ENCODE data around the gene PMVK. TPM values are rescaled to one million over a fixed set of nuclear protein-coding genes. Genes with fewer than 3 reads are reported as not detected.

The PMVK gene
- total RNA-seq, 1 experiment from 2014 or later: 42.2 TPM

DNA sequence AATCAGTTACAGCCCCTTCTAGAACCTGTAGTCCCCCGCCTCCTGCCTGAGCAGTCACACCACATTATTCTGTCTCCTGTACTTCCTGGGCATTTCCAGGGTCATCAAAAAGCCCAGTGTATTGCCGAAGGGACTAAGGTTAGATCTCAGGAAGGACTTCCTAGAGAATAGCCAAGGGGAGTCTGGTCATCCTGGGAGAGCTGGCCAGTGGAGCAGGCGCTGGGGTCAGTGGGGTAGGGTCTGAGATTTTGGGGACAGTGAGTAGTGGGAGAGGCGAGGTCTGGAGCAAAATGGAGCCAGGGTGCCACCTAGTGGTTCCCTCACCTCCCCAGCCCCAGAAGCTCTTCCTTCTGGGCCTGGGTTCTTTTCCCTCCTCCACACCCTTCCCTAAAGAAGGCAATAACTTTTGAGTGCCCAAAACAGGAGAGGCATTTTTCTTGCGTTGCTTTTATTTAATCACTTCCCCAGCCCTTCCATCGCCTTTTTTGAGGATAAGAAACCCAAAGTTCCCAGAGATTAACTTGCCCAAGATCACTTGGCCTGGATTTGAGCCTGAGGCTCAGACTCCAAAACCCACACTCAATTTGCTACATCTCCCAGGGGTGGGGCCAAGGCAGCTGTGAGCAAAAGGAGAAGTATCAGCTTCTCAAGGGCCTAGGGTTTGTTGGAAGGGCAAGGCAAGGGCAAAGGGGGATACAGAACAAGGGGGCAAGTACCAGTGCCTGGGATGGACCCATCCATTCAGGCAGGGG lies 7.3 kb upstream of the PMVK start:
- Histone ChIP-seq H3K4me1 (ENCODE audit: control insufficient read depth, insufficient read depth, low read length) (peaks cover 6% of the 10 kb centered on the region; the same call in 1 of the 2 replicates), H3K4me3 (ENCODE audit: low read depth in 2 of 2, low read length in 2 of 2) (no peak overlapping the region), H3K27me3 (ENCODE audit: control insufficient read depth, insufficient read depth, low read length) (no peaks in the 10 kb centered on the region), H3K36me3 (ENCODE audit: control insufficient read depth, insufficient read depth, low read length) (no peaks in the 10 kb centered on the region), H3K9me3 (ENCODE audit: control insufficient read depth, insufficient read depth, low read depth, low read length) (no peaks in the 10 kb centered on the region), H3K27ac (ENCODE audit: low read length) (no peak overlapping the region)
- ATAC-seq: peak; percentile 80
- in situ Hi-C loops (cut with HindIII; ENCODE audit: low pct_unique_long_range_greater_than_20kb, low sequenced_read_pairs) (no loop called here), intact Hi-C loops (cut with micrococcal nuclease; ENCODE audit: unreplicated experiment) (no loop called here)
- BruUV-seq (replicated peaks): no TSS peak
- no peak for DNase-seq (ENCODE audit: low read depth, low spot score)
- TF ChIP-seq POLR2AphosphoS5 (IDR thresholded peaks at IDR 0.05; ENCODE audit: low read depth, low read length): no peak
- TF ChIP-seq, protein P1, sequence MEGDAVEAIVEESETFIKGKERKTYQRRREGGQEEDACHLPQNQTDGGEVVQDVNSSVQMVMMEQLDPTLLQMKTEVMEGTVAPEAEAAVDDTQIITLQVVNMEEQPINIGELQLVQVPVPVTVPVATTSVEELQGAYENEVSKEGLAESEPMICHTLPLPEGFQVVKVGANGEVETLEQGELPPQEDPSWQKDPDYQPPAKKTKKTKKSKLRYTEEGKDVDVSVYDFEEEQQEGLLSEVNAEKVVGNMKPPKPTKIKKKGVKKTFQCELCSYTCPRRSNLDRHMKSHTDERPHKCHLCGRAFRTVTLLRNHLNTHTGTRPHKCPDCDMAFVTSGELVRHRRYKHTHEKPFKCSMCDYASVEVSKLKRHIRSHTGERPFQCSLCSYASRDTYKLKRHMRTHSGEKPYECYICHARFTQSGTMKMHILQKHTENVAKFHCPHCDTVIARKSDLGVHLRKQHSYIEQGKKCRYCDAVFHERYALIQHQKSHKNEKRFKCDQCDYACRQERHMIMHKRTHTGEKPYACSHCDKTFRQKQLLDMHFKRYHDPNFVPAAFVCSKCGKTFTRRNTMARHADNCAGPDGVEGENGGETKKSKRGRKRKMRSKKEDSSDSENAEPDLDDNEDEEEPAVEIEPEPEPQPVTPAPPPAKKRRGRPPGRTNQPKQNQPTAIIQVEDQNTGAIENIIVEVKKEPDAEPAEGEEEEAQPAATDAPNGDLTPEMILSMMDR (IDR thresholded peaks at IDR 0.05): peak; percentile 94
- TF ChIP-seq TCF7L2 (IDR thresholded peaks at IDR 0.05; ENCODE audit: low read depth, low read length): no peak
- TF ChIP-seq, protein P2, sequence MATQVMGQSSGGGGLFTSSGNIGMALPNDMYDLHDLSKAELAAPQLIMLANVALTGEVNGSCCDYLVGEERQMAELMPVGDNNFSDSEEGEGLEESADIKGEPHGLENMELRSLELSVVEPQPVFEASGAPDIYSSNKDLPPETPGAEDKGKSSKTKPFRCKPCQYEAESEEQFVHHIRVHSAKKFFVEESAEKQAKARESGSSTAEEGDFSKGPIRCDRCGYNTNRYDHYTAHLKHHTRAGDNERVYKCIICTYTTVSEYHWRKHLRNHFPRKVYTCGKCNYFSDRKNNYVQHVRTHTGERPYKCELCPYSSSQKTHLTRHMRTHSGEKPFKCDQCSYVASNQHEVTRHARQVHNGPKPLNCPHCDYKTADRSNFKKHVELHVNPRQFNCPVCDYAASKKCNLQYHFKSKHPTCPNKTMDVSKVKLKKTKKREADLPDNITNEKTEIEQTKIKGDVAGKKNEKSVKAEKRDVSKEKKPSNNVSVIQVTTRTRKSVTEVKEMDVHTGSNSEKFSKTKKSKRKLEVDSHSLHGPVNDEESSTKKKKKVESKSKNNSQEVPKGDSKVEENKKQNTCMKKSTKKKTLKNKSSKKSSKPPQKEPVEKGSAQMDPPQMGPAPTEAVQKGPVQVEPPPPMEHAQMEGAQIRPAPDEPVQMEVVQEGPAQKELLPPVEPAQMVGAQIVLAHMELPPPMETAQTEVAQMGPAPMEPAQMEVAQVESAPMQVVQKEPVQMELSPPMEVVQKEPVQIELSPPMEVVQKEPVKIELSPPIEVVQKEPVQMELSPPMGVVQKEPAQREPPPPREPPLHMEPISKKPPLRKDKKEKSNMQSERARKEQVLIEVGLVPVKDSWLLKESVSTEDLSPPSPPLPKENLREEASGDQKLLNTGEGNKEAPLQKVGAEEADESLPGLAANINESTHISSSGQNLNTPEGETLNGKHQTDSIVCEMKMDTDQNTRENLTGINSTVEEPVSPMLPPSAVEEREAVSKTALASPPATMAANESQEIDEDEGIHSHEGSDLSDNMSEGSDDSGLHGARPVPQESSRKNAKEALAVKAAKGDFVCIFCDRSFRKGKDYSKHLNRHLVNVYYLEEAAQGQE (IDR thresholded peaks at IDR 0.05; ENCODE audit: insufficient read depth in 1 of 2, low read depth in 2 of 2, low read length in 1 of 2): no peak
- TF ChIP-seq SIN3A (IDR thresholded peaks at IDR 0.05; ENCODE audit: borderline replicate concordance, insufficient read depth, low read depth, low read length): no peak
- POLR2A ChIA-PET: interaction anchor here (0.6 kb wide), 1 partner anchor 67 kb away, joined by 3 read pairs; no protein-coding TSS in a partner anchor
- CTCF ChIA-PET: interaction anchor here (0.6 to 1.7 kb wide), 5 partner anchors 21 to 384 kb away, joined by 3 to 9 read pairs (median 3); no protein-coding TSS in a partner anchor

DNA sequence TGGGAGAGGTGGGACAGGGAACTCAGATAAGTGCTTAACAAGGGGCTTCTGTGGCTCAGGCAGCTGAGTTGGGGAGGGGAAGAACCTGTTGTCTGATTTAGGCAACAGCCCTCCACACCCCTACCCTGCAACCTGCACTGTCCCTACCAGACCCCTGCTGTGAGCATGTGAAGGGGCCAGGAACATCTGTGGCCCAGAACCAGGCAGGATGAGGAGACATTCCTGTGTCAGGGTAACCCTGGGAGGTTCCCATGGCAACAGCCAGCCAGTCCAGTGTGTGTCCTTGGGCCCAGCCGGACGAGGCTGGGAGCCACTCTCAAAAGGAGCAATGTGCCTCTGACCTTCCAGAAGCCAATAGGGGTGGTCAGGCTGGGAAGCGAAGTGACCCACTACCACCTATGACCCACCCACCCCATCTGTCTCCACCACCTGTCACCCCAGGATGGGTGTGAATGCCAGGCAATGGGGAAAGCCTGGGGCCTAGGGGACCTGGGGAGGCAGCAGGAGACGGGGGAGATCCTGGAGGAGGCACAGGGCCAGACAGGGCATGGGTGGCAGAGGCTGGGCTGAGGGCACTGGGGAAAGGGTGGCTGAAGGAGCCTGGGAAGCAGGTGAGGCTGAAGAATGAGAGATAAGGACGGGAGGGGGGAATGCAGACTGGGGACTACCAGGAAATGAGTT lies 5.0 kb upstream of the PMVK start:
- in situ Hi-C loops (cut with HindIII; ENCODE audit: low pct_unique_long_range_greater_than_20kb, low sequenced_read_pairs): no loop called here
- Histone ChIP-seq H3K9me3 (ENCODE audit: control insufficient read depth, insufficient read depth, low read depth, low read length) (no peaks in the 10 kb centered on the region), H3K4me1 (ENCODE audit: control insufficient read depth, insufficient read depth, low read length) (peaks cover 12% of the 10 kb centered on the region), H3K27ac (ENCODE audit: low read length) (no peak overlapping the region), H3K36me3 (ENCODE audit: control insufficient read depth, insufficient read depth, low read length) (no peaks in the 10 kb centered on the region), H3K27me3 (ENCODE audit: control insufficient read depth, insufficient read depth, low read length) (no peaks in the 10 kb centered on the region), H3K4me3 (ENCODE audit: low read depth in 2 of 2, low read length in 2 of 2) (no peak overlapping the region)
- CTCF ChIA-PET: no interaction called here
- BruUV-seq (replicated peaks): no TSS peak
- intact Hi-C loops (cut with micrococcal nuclease; ENCODE audit: unreplicated experiment): no loop called here
- POLR2A ChIA-PET: no interaction called here
- ATAC-seq: no peak
- TF ChIP-seq, protein P1 (IDR thresholded peaks at IDR 0.05): no peak
- TF ChIP-seq SIN3A (IDR thresholded peaks at IDR 0.05; ENCODE audit: borderline replicate concordance, insufficient read depth, low read depth, low read length): no peak
- TF ChIP-seq TCF7L2 (IDR thresholded peaks at IDR 0.05; ENCODE audit: low read depth, low read length): no peak
- TF ChIP-seq, protein P2 (IDR thresholded peaks at IDR 0.05; ENCODE audit: insufficient read depth in 1 of 2, low read depth in 2 of 2, low read length in 1 of 2): no peak
- no peak for TF ChIP-seq POLR2AphosphoS5 (IDR thresholded peaks at IDR 0.05; ENCODE audit: low read depth, low read length)
- DNase-seq (ENCODE audit: low read depth, low spot score): no peak
